HG03442 (cell line): ENCODE data around the gene ABHD14A.

Experiments used
- ATAC-seq: cut with Tn5 transposase; IDR thresholded peaks from one replicate; pipeline ENCODE4 v1.9.1; 2021; ENCODE audit warnings: mild to moderate bottlenecking, moderate library complexity; ENCODE audit not compliant: unreplicated experiment

ABHD14A gene

DNA sequence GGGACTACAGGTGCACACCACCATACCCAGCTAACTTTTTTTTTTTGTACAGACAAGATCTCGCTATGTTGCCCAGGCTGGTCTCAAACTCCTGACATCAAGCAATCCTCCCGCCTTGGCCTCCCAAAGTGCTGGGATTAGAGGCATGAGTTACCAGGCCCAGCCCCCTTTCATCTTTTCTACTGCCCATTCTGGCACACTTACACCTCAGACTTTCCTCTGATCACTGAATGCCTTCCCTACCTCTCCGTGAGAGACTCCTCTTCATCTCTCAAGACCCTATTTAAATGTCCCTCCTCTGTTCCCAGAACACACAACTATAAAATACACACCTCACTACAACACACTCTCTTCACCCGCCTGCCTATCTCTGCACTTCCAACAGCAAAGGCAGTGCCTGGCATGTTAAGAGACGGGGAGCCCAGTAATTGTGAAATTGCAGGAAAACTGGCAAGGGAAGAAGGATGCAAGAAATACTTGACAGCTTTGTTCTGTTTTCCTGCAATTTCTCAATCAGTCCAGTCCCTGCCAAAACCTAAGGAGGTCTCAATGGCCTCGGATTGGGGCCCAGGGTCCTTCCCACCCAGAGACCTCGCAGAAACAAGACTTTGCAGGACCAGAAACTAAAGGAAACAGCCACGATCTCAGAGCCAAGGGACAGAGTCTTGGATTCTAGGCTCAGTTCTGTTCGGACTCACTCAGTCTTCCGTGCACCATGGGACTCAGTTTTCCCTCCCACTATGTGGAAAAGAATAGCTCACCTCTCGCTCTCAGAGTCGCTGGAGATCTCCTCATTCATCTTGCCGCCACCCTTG lies 34.0 kb upstream of the ABHD14A start:
- no peak for ATAC-seq

- no peak for ATAC-seq
Measured at GRCh38 chr3:51941463-51941797, 33.4 kb upstream of the ABHD14A start.

- ATAC-seq, result peak; percentile 88
Measured at GRCh38 chr3:51941798-51942602, 32.9 kb upstream of the ABHD14A start, which contains the start of the genes PARP3 and RRP9. TSS of gene PARP3 (plus strand) at chr3:51942363. CDS start at chr3:51943356, 993 bp downstream. TSS of gene RRP9 (minus strand) at chr3:51941904. CDS start at chr3:51941867, 37 bp downstream.

GRCh38 chr3:51942603-51943450 lies 32.0 kb upstream of the ABHD14A start:
- peak; percentile 23 for ATAC-seq

- no peak for ATAC-seq
Measured at GRCh38 chr3:51943451-51944391, 31.1 kb upstream of the ABHD14A start.

- ATAC-seq, result no peak
Measured at GRCh38 chr3:51944451-51945021, 30.3 kb upstream of the ABHD14A start.

- ATAC-seq, result no peak
Measured at GRCh38 chr3:51945031-51945840, 29.6 kb upstream of the ABHD14A start.

DNA sequence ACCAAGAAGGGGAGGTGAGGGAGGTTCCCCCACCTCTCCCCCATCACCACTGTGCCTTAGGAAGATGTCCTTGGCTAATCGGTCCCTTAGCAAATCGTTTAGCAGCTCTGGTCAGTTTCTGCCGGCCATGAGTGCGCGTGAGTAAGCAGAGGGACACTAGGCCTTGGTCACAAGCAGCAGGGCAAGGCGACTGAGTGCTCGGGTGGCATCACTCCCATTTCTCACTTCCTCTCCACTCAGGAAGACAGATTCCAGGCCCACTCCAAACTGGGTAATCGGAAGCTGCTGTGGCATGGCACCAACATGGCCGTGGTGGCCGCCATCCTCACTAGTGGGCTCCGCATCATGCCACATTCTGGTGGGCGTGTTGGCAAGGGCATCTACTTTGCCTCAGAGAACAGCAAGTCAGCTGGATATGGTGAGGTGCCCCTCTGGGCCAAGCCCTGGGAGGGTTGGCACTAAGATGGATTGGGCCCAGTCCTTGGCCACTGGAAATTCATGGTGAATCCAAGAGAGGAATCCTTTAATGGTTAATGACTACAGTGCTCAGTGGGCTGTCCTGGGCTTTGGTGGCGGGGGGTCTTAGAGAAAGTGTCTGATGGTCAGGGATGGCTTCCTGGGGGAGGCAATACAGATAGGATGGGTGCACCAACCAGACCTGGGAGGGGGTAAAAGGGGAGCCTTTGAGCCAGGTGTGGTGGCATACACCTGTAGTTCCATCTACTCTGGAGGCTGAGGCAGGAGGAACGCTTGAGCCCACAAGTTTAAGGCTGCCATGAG lies 28.7 kb upstream of the ABHD14A start:
- ATAC-seq, result no peak

DNA sequence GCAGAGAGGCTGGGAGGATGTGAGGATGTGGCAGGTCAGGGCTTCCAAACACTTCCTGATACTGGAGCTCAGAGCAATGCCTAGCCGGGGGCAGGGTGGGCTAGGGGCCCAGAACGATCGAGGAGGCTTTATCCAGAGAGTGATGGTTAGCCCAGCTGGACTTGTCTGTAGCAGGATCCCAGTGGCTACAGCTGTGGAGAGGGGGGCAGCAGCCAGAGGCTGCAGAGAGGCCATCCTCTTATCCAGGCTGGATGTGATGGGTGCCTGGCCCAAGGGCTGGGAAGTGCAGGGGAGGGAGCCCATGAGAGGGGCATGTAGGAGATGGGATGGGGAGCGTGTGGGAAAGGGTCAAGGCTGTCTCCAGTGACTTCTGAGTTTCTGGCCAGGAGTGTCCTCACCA lies 28.1 kb upstream of the ABHD14A start:
- no peak for ATAC-seq

DNA sequence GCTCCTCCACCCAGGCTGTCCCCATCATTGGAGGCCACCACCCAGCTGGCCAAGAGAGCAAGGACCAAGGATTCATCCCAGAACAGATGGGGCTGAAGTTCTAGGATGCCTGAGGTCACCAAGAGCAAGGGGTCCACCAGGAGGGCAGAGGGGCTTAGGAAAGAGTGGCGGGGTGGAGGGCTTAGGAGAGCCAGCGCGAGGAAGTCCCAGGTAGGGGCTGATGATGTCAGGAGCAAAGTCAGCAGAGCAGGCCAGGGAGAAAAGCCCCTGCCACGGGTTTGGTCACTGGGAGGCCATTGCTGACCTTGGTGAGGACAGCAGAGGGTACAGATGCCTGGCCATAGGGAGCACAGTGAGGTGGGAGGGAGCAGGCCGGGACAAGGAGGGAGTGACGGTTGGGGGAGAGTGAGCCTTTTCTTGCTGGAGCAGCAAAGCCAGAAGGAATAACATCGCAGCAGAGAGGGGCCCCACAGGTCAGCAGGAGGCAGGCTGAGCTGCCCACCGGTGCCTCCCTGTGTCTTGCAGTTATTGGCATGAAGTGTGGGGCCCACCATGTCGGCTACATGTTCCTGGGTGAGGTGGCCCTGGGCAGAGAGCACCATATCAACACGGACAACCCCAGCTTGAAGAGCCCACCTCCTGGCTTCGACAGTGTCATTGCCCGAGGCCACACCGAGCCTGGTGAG lies 27.5 kb upstream of the ABHD14A start:
- no peak for ATAC-seq

- ATAC-seq, result no peak
Measured at GRCh38 chr3:51948016-51948580, 26.8 kb upstream of the ABHD14A start.

DNA sequence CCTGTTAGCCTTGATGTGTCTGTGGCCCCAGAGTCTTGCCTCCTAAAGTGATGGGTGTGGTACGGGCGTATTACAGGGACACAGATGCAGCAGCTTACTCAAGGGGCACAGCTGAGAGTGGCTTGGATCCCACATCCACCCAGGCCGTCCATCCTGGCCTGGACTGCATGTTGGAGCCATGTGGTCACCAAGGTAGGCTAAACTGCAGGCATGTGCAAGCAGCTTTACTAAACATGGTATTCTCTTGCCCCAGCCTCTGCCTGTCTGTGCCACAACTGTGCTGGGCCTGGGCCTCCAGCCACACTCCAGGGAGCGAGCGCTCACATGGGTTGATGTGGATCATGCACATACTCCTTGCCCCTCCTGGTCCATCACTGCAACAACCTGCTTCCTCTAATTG lies 25.7 kb upstream of the ABHD14A start:
- ATAC-seq, result no peak

GRCh38 chr3:51950899-51951298 lies 24.0 kb upstream of the ABHD14A start:
- no peak for ATAC-seq

DNA sequence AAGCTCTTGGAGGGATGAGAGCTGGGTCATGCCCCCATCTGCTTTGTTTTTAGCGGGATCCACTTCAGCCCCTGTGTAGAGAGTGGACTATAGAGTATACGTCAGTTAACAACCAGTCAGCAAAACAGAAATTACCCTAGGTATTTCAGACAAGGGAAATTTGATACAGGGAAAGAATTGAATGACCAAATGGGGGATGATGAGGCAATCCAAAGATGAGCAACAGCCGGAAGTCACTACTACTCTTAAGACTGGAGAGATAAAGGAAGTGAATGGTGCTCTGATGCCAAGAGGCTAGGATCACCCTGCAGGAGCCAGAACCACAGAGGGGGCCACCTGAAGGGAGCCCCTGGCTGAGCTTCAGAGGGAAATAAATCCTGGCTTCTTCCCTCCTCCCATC lies 21.4 kb upstream of the ABHD14A start:
- ATAC-seq, result no peak

DNA sequence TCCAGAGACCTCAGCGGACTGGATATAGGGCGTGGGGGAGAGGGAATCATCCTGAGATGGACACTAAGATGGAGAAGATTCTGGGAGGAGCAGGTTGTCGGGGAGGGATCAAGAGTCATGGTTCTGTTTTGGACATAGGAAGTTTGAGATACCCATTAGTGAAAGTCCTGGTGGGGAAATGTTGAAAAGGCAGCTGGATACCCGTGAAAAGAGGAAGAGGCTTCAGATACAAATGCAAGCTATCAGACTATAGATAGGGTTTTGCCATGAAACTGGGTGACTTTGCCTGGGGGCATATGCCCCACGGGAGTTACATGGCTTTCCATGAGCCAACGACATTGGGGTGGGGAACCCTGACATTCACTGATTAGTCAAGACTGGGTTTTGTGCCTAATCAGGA lies 20.8 kb upstream of the ABHD14A start:
- no peak for ATAC-seq

DNA sequence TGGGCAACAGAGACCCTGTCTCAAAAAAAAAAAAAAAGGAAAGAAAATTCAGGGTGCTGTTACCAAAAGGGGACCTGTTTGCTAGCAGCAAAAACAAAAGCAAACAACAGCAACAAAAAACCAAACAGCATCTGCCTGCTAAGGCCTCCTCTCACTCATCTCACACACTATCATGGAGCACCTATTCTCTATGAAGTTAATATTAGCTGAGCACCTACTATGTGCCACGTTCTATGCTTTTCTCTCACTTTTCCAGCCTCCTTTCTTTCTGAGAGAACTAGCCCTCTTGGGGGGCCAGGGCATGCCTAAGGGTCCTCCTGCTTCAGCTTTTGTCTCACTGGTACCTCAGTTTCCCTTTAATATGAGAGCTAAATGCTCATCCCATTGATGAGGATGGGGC lies 20.2 kb upstream of the ABHD14A start:
- no peak for ATAC-seq

DNA sequence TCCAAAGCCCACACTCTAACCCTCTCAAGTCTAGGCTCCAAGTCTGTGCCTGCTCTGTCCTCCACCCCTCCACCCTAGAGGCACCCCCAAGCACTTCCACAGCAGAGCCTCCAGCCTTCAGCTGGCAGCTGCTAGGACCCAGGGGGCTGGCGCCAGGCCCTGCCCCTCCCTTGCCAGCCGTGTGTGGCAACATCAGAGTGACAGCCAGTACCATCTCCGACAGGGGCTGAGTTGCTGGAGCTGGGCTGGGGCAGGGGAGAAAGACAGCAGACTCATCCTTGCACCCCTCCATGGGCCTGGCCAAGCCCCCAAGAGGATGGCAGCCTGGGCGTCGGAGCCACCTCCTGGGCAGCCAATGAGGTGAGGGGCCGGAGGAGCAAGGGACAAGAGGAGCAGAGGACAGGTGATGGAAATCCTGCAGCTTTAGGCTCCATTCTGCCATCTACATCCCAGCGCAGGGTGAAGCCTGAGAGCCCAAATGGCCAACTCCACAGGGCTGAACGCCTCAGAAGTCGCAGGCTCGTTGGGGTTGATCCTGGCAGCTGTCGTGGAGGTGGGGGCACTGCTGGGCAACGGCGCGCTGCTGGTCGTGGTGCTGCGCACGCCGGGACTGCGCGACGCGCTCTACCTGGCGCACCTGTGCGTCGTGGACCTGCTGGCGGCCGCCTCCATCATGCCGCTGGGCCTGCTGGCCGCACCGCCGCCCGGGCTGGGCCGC lies 19.5 kb upstream of the ABHD14A start, which contains the start of gene GPR62:
GPR62 (plus strand) TSS at position 207 of the 718 bp plus-strand sequence; CDS start at position 479, 272 bp downstream.
- no peak for ATAC-seq
